Measurements from ENCODE around the gene SPINK4.

Gene SPINK4

GRCh38 chr9:33229359-33230114, 10.4 kb upstream of the SPINK4 start:
- no peak for FAIRE-seq

GRCh38 chr9:33230756-33231622, 9.0 kb upstream of the SPINK4 start:
- no peak for FAIRE-seq

DNA sequence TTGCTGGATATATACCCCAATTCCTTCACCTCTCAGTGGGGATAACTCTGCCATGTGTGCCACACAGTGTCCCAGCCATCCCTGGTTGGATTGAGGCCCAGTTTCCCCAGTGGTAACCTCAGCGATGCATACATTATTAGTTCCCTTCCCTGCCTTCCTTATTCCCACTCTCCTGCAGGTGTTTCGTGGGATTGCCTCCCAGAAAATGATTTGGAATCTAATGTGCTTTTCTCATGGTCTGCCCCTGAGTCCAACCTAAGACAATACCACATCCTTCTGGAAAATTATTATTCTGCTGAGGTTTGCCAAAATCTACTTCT, 8.4 kb upstream of the SPINK4 start:
- FAIRE-seq = no peak

- FAIRE-seq = no peak
Measured at GRCh38 chr9:33232815-33233214, 7.2 kb upstream of the SPINK4 start.

- peak; percentile 5 for FAIRE-seq
Measured at GRCh38 chr9:33233626-33234342, 6.2 kb upstream of the SPINK4 start.

DNA sequence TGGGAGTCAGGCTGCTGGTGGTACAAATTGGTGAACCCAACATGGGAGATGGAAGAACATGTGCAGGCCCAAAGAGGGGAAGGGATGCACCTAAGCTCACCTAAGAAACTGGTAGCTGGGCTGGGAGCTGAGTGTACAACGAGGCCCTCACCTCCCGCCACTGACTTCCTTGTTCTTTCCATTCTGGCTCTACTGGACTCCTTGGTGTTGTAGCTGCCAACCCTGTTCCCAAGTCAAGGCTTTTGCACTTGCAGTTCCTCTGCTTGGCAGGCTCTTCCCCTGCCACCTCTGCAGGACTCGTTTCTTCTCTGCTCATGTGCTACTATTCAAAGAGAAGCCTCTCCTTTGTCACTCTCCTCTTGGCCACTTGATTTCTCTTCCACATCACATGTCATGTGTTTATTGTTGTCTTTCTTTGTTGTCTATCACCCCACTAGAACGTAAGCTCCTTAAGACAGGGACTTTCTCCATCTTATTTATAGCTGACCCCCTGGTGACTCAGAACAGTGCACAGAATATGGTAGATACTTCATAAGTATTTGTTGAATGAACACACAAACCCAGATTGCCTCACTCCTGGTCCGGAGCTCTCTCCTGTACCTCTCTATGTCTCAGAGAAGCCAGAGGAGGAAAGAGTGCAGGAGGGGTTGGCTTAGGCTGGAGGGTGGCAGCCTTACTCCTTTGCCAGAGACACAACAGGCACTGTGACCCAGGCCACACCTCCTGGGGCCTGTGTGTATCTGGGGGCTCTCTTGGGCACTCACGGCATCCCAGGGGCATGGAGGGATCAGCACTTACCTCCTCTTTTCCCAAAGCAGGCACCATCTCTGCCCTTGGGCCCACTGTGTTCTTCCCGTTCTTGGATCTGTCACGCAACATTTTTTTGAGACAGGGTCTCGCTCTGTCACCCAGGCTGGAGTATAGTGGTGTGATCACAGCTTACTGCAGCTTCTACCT, 5.2 kb upstream of the SPINK4 start:
- no peak for FAIRE-seq

- FAIRE-seq = no peak
Measured at GRCh38 chr9:33236571-33236970, 3.4 kb upstream of the SPINK4 start.

GRCh38 chr9:33241298-33241697, 1.3 kb downstream of the SPINK4 start:
- FAIRE-seq = no peak

GRCh38 chr9:33242609-33243134, 2.7 kb downstream of the SPINK4 start:
- FAIRE-seq = no peak

GRCh38 chr9:33244137-33244784, 4.3 kb downstream of the SPINK4 start:
- no peak for FAIRE-seq

DNA sequence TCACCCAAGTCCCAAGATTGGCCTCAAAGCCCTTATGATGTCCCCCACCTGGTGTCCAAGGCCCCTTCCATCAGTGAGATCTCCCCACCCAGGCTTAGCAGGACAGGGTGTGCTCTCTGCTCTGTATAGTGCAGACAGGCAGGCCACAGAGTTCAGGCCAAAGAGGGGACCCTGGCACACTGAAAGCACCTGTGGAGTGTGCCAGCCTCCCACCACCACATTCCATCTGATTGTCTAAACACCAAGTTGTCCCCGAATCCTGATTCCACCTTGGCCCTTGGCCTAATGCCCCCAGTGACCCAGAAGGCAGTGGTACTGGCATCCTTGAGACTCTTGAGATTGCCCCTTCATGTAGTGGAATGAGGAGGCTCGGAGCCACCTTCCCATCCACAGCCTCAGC, 5.4 kb downstream of the SPINK4 start:
- FAIRE-seq = no peak

DNA sequence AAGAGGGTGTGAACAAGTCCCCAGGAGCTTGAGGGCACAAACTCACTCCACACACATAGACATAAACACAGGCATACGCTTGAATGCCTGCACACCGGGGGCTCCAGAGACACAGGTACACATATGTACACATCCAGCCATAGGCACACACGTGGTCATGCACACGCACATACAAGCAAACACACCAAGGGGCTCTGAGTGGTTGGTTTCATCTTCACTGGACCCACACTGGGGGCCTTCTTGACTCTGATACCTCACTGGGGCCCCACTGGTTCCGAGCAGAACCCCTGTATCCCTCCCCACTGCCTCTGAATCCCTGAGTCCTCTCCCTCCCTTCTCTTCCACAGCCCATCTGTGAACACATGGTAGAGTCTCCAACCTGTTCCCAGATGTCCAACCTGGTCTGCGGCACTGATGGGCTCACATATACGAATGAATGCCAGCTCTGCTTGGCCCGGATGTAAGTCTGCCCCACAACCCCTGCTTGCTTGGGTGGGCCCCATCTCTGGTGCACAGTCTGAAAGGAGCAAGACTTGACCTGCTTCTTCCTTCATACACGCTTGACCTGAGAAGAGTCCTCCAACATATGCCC, 6.4 kb downstream of the SPINK4 start:
- no peak for FAIRE-seq

- FAIRE-seq = no peak
Measured at GRCh38 chr9:33248606-33249005, 8.6 kb downstream of the SPINK4 start.

- no peak for FAIRE-seq
Measured at GRCh38 chr9:33249087-33249658, 9.2 kb downstream of the SPINK4 start.

GRCh38 chr9:33249983-33250382, 10.0 kb downstream of the SPINK4 start:
- no peak for FAIRE-seq

DNA sequence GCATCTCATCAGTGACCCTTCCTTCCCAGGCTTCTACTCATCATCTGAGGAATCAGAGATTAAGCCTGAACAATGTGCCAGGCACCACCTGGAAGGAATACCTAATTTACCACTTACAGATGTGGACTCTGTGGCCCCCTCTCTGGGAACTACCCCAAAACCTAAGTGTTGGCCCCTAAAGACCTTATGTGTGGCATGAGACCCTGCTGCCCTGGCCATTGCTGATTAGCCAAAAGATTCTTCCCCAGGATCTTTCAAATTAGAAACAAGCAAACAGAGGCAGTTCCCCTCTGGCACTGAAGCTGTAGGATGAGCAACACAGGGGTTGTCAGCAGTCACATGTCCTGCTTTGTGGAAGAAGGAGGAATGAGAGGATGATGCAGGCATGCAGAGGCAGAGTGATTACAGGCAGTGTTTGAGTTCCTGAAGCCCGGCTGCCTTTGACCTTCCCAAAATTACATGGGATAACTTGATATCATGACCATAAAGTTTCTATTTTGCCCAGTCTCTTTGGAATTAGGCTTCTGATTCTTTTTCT, 10.6 kb downstream of the SPINK4 start:
- FAIRE-seq = no peak

DNA sequence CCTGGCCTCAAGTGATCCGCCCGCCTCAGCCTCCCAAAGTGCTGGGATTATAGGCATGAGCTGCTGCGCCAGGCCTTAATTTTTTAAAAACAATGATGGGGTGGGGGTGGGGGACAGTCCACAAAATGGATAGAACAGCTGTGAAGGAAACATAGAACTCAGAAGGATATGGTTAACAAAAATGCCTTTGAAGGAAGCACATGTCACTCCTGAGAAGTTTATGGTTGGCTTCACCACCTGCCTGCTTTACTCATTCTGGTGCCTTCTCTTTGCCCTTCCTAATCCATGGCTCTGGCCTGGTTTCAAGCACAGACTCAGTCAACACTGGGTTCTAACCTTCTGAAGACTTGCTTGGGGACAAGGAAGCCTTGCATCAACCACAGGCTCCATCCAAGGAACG, 14.2 kb downstream of the SPINK4 start:
- FAIRE-seq = no peak

- FAIRE-seq = no peak
Measured at GRCh38 chr9:33255014-33255413, 15.0 kb downstream of the SPINK4 start.

- no peak for FAIRE-seq
Measured at GRCh38 chr9:33255471-33255870, 15.5 kb downstream of the SPINK4 start.

DNA sequence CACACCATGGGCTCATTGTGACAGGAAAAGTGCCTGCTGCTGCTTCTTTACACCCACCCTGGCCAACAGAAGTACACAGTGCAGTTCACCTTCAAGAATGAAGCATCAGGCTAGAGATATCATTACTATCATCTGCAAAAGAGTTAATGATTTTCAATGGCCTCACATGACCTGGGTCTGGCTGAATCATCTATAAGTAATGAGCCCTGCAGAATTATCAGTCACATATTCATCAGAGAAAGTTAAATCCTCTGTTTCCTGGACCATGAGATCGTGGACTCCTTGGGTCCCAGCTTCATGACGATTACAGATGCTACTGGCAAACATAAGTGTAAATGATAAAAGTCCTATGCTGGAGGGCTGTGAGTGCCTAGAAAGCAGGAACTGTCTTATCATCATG, 16.3 kb downstream of the SPINK4 start:
- FAIRE-seq = no peak

- FAIRE-seq = no peak
Measured at GRCh38 chr9:33257276-33257675, 17.3 kb downstream of the SPINK4 start.

All from colon (tissue), 2 donors.